ENCODE data around the gene HLA-DPA1.

DNA sequence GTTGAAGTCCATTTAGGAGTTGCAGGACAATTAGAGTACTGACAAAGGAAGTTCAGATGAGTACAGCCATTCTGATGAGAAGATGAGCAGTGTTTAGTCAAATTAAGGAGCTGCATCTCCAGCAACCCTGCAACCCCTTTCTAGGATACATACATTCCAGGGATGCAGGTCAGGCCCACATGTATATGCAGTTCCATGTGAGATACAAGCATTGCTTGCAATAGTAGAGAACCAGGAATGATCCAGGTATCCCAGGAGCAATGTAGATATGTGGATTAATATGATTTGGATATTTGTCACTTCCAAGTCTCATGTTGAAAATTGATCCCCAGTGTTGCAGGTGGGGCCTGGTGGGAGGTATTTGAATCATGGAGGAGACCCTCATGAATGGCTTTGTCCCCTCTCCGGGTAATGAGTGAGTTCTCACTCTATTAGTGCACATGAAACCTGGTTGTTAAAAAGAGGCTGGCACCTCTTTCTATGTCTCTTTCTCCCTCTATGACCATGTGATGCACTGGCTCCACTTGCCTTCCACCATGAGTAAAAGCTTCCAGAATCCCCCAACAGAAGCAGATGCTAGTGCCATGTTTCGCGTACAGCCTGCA, 6.4 kb downstream of the HLA-DPA1 start:
- TF ChIP-seq CTCF (IDR thresholded peaks at IDR 0.05): no peak
- no peak for TF ChIP-seq POLR2A (IDR thresholded peaks at IDR 0.05)
